Testis (tissue), 2 donors: ENCODE data around the gene FSTL5.

Experiments
- CTCF ChIP-seq, 3 experiments: fragments of 450-650 bp in 2 of 3; fragments of 200-600 bp in 1 of 3; sonication (generic) in 1 of 3; IDR thresholded peaks; one replicate each; pipeline ENCODE4 v1.5.1; 2016 to 2019; ENCODE audit warnings: antibody characterized with exemption in 3 of 3, mild to moderate bottlenecking in 2 of 3, moderate library complexity in 1 of 3
- POLR2A ChIP-seq: fragments of 450-650 bp; IDR thresholded peaks from one replicate; pipeline ENCODE4 v1.6.1; 2017; ENCODE audit warnings: antibody characterized with exemption, mild to moderate bottlenecking, moderate library complexity

- TF ChIP-seq CTCF (IDR thresholded peaks at IDR 0.05), result no peak
- TF ChIP-seq POLR2A, result no peak
These were observed 562.8 kb downstream of the FSTL5 start for GRCh38 chr4:161601011-161601410.
